Heart left ventricle (tissue), 13 donors: ENCODE results near the gene KLHL26.

Source experiments
- CTCF ChIP-seq, 12 donors: fragments of 200-600 bp; sonication (generic) in 4 of 12; IDR thresholded peaks; one replicate each; pipeline versions ENCODE4 v1.5.0 to v1.8.0; 2018 to 2022; ENCODE audit warnings: antibody characterized with exemption in 12 of 12, mild to moderate bottlenecking in 5 of 12
- POLR2A ChIP-seq, 2 donors: fragments of 450-650 bp; IDR thresholded peaks; one replicate each; pipeline ENCODE4 v1.6.1; 2017; ENCODE audit warnings: antibody characterized with exemption in 2 of 2, mild to moderate bottlenecking in 2 of 2, moderate library complexity in 2 of 2
- donor health status: ischemic (EF 13 %, LVEDD 7.1; RV severe dilation, severe dysfunction).
- donor health status: DM: no; HTN: yes; CAD: no.
- donor health status: DM: no; HTN: no; CAD: no.
- donor health status: ischemic (EF 25% LVEDD 6.9; RV normal size, moderate dysfunction).
- donor health status: ischemic (EF 25% LVEDD 5.7; RV mildly dilated, moderate dysfunction).
- donor health status: ischemic (EF 35%, LVEDD 5.7; RV mildly dilated, moderate dysfunction).
- donor health status: nonischemic (EF 11% LVEDD 7.7; RV severe dilation, severe dysfunction).
- donor health status: DM: yes; HTN: yes; CAD: no.
- donor health status: PGD.
- donor health status: ischemic (EF 29% LVEDD 5.4; RV normal size, mild dysfunction).
- donor health status: nonischemic (EF 23%, LVEDD 6.1; RV moderate dilation, normal function).

DNA sequence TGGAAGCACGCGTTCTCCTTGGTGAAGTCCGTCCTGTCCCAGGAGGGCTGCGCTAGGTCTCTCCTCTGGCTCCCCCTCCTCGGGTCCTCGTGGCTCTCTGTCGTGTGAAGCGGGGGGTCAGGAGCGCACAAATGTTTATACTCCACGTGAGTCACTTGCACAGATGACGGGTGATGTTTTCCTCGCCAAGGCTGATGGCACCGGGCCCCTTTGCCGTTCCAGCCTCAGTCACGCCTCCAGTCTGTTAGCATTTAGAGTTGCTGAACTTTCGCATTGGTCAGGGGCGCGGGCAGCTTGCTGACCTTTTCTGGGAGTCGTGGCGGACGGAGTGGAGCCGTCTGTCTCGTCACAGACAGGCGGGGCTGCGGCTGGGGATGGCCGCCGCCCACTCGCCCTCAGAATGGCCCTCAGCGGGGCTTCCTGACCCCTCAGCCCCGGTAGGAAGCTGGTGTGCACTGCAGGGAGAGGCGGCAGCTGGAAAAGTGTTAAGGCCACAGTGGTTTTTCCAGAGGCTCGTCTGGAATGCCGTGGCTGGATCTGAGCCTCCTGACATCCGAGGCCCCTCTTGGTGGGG is 13.7 kb downstream of the KLHL26 start:
- TF ChIP-seq CTCF (IDR thresholded peaks at IDR 0.05) (no peak), POLR2A (IDR thresholded peaks at IDR 0.05) (no peak)
